Stimulated activated CD8-positive, alpha-beta memory T cell treated with anti-CD3 and anti-CD28 coated beads, Interleukin-4, amount 100 ng/mL, for 1 hour (primary cell): ENCODE results near the gene RXFP4.
"Not testable (repeated sequence)": the region's sequence is repeated elsewhere in the genome, so short reads cannot be mapped to it uniquely, and the experiment has no call there.

ENCODE experiments used
- DNase-seq, 2 donors: peaks; one replicate each; pipeline ENCODE4 v3.0.0-alpha.2; 2020; ENCODE audit warnings: low read depth in 2 of 2, low spot score in 1 of 2

Gene RXFP4

GRCh38 chr1:155976913-155977689, 35.7 kb downstream of the RXFP4 start:
- DNase-seq, result no peak

DNA sequence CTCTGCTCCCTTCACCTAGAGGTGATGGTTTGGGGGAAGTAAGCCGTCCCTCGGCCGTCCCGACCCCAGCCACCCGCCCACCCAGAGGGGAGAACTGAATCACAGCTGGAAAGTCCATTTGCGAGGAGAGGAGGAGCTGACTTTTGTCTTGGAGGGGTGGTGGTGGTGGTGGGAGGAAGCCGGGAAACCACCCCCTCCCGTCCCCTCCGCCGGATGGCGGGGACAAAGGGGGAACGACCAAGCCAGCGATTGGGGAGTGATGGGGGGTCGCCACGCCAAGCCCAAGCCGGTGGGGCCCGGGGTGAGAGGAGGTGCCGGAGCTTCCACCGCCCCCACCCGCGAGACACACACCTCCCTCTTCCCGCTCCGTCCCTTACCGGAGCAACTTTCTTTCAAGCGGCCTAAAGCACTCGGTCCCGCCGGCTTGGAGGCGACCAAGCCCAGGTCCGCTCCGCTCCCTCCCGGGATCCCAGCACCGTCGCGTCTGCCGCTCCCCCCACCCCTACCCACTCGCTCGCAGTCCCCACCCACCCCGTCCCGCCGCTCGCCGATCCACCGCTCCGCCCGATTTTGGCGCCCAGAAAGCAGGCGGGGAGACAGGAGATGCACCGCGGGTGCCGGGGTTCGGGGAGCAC, 36.4 kb downstream of the RXFP4 start:
- DNase-seq, result peak in 1 of 2 donors; percentile 46

DNA sequence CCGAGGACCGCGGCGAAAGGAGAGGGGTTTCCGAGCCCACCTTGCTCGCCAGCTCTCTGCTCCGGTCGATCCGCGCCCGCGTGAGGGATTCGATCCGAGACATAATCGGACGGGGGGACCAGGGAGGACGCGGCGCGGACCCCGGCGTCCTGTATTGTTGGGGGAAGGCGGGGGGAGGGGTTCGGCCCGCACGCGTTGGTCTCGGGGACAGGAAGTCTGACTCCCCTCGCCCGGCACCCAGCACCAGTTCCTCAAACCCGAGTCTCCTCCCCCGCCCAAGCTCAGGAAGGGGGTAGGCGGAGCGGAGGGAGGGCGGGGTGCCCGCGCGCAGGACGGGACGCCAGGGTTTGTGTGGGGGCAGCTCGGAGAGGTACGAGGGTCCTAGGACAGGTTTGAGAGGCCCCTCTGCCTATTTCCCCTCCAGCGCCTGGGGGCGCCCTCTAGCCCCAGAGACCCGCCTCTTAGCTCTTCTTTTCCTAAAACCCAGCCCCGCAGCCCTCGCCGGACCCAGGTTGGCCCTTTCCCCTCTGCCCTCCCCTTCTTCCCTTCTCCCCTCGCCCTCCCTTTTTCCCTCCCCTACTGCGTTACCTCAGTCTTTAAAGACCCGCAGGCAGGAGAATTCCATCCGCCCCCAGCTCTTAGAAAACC, 37.0 kb downstream of the RXFP4 start, which contains the start of gene ARHGEF2:
ARHGEF2 (minus strand) TSS at position 223 of the 648 bp plus-strand sequence; CDS start at position 103, 120 bp downstream.
- DNase-seq, result peak; percentile 57 to 63

- DNase-seq, result no peak
Measured at GRCh38 chr1:155978973-155979429, 37.6 kb downstream of the RXFP4 start.

- DNase-seq, result no peak
Measured at GRCh38 chr1:155979597-155980343, 38.3 kb downstream of the RXFP4 start.

GRCh38 chr1:155981266-155982088, 40.0 kb downstream of the RXFP4 start:
- DNase-seq, result no peak

DNA sequence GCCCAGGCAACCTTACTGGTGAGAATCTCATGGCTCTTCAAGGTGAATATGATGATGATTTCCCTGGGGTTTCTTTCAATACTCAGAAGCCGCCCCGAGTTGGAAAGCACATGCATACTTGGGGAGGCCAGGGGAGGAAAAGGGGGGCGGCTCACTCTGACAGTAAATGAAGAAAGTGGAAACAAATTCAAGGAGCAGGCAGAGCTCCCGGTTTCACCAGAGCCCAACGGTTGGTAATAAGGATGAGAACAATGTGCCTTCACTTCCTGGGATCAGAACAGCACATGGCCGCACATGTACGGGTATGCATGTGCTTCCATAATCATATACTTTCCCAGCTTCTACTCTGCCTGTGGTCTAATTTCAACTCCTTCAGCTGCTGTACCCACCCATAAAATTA, 40.7 kb downstream of the RXFP4 start:
- DNase-seq, result no peak

DNA sequence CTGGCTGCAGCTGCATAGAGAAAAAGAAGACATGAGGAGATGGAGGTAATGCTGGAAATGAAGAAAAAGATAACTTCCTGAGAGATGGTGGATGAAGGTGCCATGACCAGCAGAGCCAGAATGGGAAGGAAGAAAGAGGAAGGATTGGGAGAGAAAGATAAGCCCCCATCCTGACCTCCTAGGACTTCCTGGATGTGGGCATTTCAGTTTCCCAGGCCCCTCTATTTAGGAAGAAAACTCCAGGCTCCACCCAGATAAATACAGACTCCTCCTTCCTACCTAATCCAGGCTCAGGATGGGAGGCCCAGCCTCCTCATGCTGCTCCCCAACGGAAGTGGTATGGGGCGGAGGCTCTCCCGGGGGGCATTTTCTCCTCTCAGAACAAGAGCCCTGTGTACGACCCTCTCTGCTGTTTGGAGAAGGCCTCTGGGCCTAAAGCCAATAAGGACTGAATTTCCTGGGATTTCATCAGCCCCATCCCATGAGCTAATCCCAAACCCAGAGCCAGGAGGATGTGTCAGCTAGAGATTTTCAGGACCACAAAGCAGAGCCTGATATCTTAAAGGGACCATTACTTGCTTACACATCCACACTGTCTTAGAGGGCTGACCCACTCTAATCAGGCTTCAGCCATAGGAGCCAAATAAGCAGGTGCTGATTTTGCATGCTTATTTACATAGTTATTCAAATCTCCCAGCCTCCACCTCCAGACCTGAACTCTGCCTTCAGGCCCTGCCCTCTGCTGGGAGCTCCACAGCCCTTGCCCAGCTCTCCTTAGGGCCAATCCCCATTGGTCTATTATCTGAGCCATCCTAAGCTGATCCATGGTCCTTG, 42.0 kb downstream of the RXFP4 start:
- no peak for DNase-seq

DNA sequence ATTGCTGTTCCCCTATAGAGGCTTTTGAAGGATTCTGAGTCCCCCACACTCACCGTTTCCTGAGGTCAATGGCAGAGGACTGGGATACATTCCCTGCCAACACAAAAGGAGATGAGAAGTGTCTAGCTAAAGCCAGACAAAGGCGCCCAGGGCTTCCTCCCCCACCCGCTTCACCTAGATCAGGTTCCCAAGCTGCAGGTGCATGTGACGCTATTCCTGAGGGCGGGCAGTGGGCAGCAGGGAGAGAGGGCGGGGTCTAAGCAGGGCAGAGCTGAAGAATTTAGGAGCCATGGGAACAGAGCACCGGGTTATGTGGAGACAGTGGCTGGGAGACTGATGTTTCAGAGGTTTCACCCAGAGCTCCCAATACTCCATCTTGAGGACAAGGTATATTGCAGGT, 42.9 kb downstream of the RXFP4 start:
- no peak for DNase-seq

DNA sequence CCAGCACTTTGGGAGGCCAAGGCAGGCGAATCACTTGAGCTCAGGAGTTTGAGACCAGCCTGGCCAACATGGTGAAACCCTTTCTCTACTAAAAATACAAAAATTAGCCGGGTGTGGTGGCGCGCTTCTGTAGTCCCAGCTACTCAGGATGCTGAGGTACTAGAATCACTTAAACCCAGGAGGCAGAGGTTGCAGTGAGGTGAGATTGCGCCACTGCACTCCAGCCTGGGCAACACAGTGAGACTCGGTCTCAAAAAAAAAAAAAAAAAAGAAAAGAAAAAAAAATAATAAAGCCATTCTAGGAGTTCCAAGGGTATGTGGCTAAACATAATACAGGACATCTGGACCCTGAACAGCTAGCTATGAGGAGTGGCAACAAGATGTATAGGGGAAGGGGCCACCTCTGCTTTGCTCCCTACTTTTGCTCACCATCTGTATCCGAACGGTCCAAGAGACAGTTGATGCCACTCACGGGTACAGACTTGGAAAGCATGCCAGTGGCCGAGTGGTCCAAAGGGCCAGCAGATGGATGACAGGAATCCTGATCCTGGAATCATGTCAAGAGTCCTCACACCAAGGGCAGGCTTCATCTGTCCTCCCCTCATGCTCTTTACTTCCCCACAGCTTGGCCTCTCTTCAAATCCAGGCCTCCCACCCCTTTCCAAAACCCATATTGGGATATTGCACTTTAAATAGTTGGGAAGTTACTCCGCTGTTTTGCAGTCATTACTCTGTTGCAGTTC, 43.6 kb downstream of the RXFP4 start:
- not testable (repeated sequence) for DNase-seq

GRCh38 chr1:155989242-155990004, 48.0 kb downstream of the RXFP4 start:
- peak in 1 of 2 donors; percentile 57 for DNase-seq

DNA sequence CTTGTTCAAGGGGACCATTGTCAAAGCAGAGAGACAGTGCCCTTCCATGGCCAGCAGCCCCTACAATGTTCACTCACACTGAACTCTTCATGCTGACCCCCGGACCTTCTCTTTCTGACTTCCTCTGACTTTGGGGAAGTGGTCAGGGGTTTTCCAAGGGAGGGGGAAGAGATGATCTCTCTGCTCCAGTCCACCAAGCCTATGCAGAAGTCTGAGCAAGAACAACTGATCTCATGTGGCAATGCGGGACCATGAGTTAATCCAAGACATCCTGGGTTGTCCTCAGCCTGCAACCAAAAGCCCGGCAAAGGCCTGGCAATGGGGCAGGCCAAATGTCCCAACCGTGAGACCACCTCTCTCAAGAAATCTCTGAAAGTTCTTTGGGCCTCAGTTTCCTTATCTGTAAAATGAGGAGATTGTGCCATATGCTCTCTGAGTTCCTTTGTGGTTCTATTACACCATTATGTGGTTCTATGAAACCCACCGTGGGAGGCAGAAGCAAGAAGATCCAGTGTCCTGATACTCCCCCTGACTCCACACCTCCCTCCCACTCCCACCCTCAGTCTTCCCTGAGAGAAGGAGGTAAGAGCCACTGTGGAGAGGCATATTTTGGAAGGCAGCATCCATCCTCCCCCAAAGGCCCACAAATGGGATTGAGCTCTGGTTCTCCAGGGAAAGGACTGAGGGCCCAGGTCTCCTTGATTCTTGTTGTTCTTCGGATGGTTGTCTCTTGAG, 48.7 kb downstream of the RXFP4 start:
- DNase-seq, result no peak
